Vagina (tissue), 2 donors: ENCODE results near the gene ADAM30. TPM values are rescaled to one million over a fixed set of nuclear protein-coding genes. Genes with fewer than 3 reads are reported as not detected.

Experiments used
- DNase-seq, 2 donors: peaks; one replicate each; pipeline ENCODE4 v3.0.0-alpha.2; 2017; ENCODE audit errors: extremely low spot score in 2 of 2
- H3K27ac ChIP-seq: fragments of 200-600 bp; sonication (generic); one replicate; pipeline ENCODE4 v1.5.1; 2019
- H3K27me3 ChIP-seq: fragments of 200-600 bp; sonication (generic); one replicate; pipeline ENCODE4 v1.5.1; 2019
- H3K36me3 ChIP-seq, 2 donors: fragments of 200-600 bp; sonication (generic); one replicate each; pipeline ENCODE4 v1.5.1; 2017 to 2019
- H3K4me1 ChIP-seq: fragments of 200-600 bp; sonication (generic); one replicate; pipeline ENCODE4 v1.5.1; 2019
- H3K4me3 ChIP-seq, 2 donors: fragments of 200-600 bp; sonication (generic); 1 replicate in 1 of 2; 2 replicates in 1 of 2; pipeline ENCODE4 v1.5.1; 2016 to 2019
- H3K9me3 ChIP-seq: fragments of 200-600 bp; sonication (generic); one replicate; pipeline ENCODE4 v1.5.1; 2019
- CTCF ChIP-seq, 3 experiments: fragments of 450-650 bp in 2 of 3; fragments of 200-600 bp in 1 of 3; sonication (generic) in 1 of 3; IDR thresholded peaks; one replicate each; pipeline ENCODE4 v1.5.1; 2017 to 2019; ENCODE audit warnings: antibody characterized with exemption in 3 of 3, mild to moderate bottlenecking in 2 of 3, moderate library complexity in 2 of 3
- POLR2A ChIP-seq, 2 donors: fragments of 450-650 bp; IDR thresholded peaks; one replicate each; pipeline ENCODE4 v1.6.1; 2017; ENCODE audit warnings: antibody characterized with exemption in 2 of 2, mild to moderate bottlenecking in 2 of 2, moderate library complexity in 2 of 2
- POLR2AphosphoS5 ChIP-seq, 2 donors: sonication (generic); formaldehyde crosslinking; IDR thresholded peaks; one replicate each; pipeline ENCODE4 v1.9.0; 2017; ENCODE audit warnings: antibody characterized with exemption in 2 of 2, mild to moderate bottlenecking in 2 of 2, low read depth in 1 of 2; ENCODE audit not compliant: insufficient read depth in 1 of 2
- intact Hi-C: fragments of 100-400 bp; cut with DNase I; formaldehyde crosslinking; loops from one replicate; pipeline ENCODE4 v1.15.1; 2023
- total RNA-seq: library from RNA; depleted of rRNA; stranded (reverse); fragments of >200 nt; gene quantifications from one replicate; pipeline ENCODE4 v1.2.3, GENCODE V29; 2016

Gene ADAM30
- total RNA-seq, 1 donor from 2014 or later: not detected

GRCh38 chr1:119935915-119936314, 39.6 kb upstream of the ADAM30 start:
- H3K4me3 ChIP-seq: no peak overlapping the region
- TF ChIP-seq POLR2AphosphoS5 (IDR thresholded peaks at IDR 0.05; ENCODE audit: insufficient read depth in 1 of 2, low read depth in 1 of 2) (no peak), POLR2A (IDR thresholded peaks at IDR 0.05) (no peak), CTCF (IDR thresholded peaks at IDR 0.05) (no peak)
- H3K27me3 ChIP-seq: no peaks in the 10 kb centered on the region
- no peaks in the 10 kb centered on the region for H3K9me3 ChIP-seq
- DNase-seq: no peak
- H3K27ac ChIP-seq: no peak overlapping the region
- H3K4me1 ChIP-seq: no peaks in the 10 kb centered on the region
- H3K36me3 ChIP-seq: peaks cover 0 to 85% of the 10 kb centered on the region in 2 donors
- intact Hi-C loops: no loop called here

GRCh38 chr1:119935373-119935772, 39.1 kb upstream of the ADAM30 start:
- no peak for DNase-seq
- Histone ChIP-seq H3K27ac (no peak overlapping the region), H3K36me3 (peaks cover 0 to 81% of the 10 kb centered on the region in 2 donors), H3K4me1 (no peaks in the 10 kb centered on the region), H3K4me3 (no peak overlapping the region), H3K9me3 (no peaks in the 10 kb centered on the region), H3K27me3 (no peaks in the 10 kb centered on the region)
- intact Hi-C loops: no loop called here
- TF ChIP-seq POLR2AphosphoS5 (IDR thresholded peaks at IDR 0.05; ENCODE audit: insufficient read depth in 1 of 2, low read depth in 1 of 2) (no peak), POLR2A (IDR thresholded peaks at IDR 0.05) (no peak), CTCF (IDR thresholded peaks at IDR 0.05) (no peak)

- H3K9me3 ChIP-seq: no peaks in the 10 kb centered on the region
- DNase-seq: no peak
- H3K4me1 ChIP-seq: no peaks in the 10 kb centered on the region
- TF ChIP-seq POLR2A (IDR thresholded peaks at IDR 0.05) (no peak), POLR2AphosphoS5 (IDR thresholded peaks at IDR 0.05; ENCODE audit: insufficient read depth in 1 of 2, low read depth in 1 of 2) (no peak), CTCF (IDR thresholded peaks at IDR 0.05) (no peak)
- peaks cover 0 to 72% of the 10 kb centered on the region in 2 donors for H3K36me3 ChIP-seq
- H3K27ac ChIP-seq: no peak overlapping the region
- no peaks in the 10 kb centered on the region for H3K27me3 ChIP-seq
- intact Hi-C loops: no loop called here
- no peak overlapping the region for H3K4me3 ChIP-seq
Measured at GRCh38 chr1:119933397-119933796, 37.1 kb upstream of the ADAM30 start.

- no peak for DNase-seq
- Histone ChIP-seq H3K27me3 (no peaks in the 10 kb centered on the region), H3K4me3 (no peak overlapping the region), H3K36me3 (peaks cover 0 to 68% of the 10 kb centered on the region in 2 donors), H3K4me1 (no peaks in the 10 kb centered on the region), H3K27ac (no peak overlapping the region), H3K9me3 (no peaks in the 10 kb centered on the region)
- TF ChIP-seq POLR2AphosphoS5 (IDR thresholded peaks at IDR 0.05; ENCODE audit: insufficient read depth in 1 of 2, low read depth in 1 of 2) (no peak), POLR2A (IDR thresholded peaks at IDR 0.05) (no peak), CTCF (IDR thresholded peaks at IDR 0.05) (no peak)
- intact Hi-C loops: no loop called here
Measured at GRCh38 chr1:119929643-119930315, 33.5 kb upstream of the ADAM30 start.

GRCh38 chr1:119926553-119926952, 30.2 kb upstream of the ADAM30 start:
- Histone ChIP-seq H3K4me3 (no peak overlapping the region), H3K4me1 (no peaks in the 10 kb centered on the region), H3K36me3 (peaks cover 0 to 70% of the 10 kb centered on the region in 2 donors), H3K27me3 (no peaks in the 10 kb centered on the region), H3K27ac (no peak overlapping the region), H3K9me3 (no peaks in the 10 kb centered on the region)
- no peak for DNase-seq
- no peak for TF ChIP-seq POLR2AphosphoS5 (IDR thresholded peaks at IDR 0.05; ENCODE audit: insufficient read depth in 1 of 2, low read depth in 1 of 2)
- no peak for TF ChIP-seq POLR2A (IDR thresholded peaks at IDR 0.05)
- no peak for TF ChIP-seq CTCF (IDR thresholded peaks at IDR 0.05)
- intact Hi-C loops: no loop called here
